H1 (cell line): ENCODE results near the gene TIGD6. TPM values are rescaled to one million over a fixed set of nuclear protein-coding genes. Genes with fewer than 3 reads are reported as not detected.

ENCODE experiments used
- EGR1 ChIP-seq: IDR thresholded peaks from 2 replicates; pipeline ENCODE4 v1.6.1; 2011; ENCODE audit warnings: low read depth, low read length, borderline replicate concordance
- SIX5 ChIP-seq: IDR thresholded peaks from 2 replicates; pipeline ENCODE4 v1.6.1; 2011; ENCODE audit warnings: mild to moderate bottlenecking, low read depth, low read length
- SP1 ChIP-seq: IDR thresholded peaks from 2 replicates; pipeline ENCODE4 v1.6.1; 2011; ENCODE audit warnings: low read depth, low read length
- polyA plus RNA-seq, 7 experiments: library from polyadenylated mRNA; depleted of rRNA in 3 of 7; stranded (reverse) in 5 of 7; unstranded in 2 of 7; fragments of >200 nt in 5 of 7; fragments of 200-250 nt in 2 of 7; gene quantifications; 1 replicate in 5 of 7; 2 replicates in 1 of 7; 4 replicates in 1 of 7; pipeline versions ENCODE4 v1.2.1 to v1.2.3, GENCODE V29; 2011 to 2013; ENCODE audit warnings: missing spikeins in 2 of 7, mixed read lengths in 2 of 7
- total RNA-seq: library from RNA; stranded (reverse); fragmentation: NEBNext Ultra II Directional; extraction: Animal tissue kit (Norgen Biotek cat#: 25700); gene quantifications from 2 replicates; pipeline ENCODE4 v1.2.1, GENCODE V29; 2021

TIGD6 gene
- total and polyA plus RNA-seq, 2 of the 8 experiments (the other 6 are each of a cell fraction or from before 2014, with no cell fraction given), result 1.3 to 2.4 TPM

- TF ChIP-seq EGR1 (no peak), SIX5 (no peak), SP1 (no peak)
These were observed 20.6 kb downstream of the TIGD6 start (continued) for GRCh38 chr5:149979896-149980295.
